DOHH2 (cell line): ENCODE results near the gene SH2D5.

Experiments used
- H3F3A ChIP-seq: fragments of 200-600 bp; sonication (generic), shearing (Covaris generic); 2 replicates; pipeline ENCODE4 v1.6.0; 2016; ENCODE audit warnings: antibody characterized with exemption, mild to moderate bottlenecking; ENCODE audit not compliant: control insufficient read depth, insufficient read depth
- H3K27ac ChIP-seq: fragments of 200-600 bp; sonication (generic); 2 replicates; pipeline ENCODE4 v1.5.1; 2014; ENCODE audit warnings: low read depth, mild to moderate bottlenecking, low read length, moderate library complexity
- H3K27me3 ChIP-seq: fragments of 200-600 bp; sonication (generic); 2 replicates; pipeline ENCODE4 v1.6.1; 2014; ENCODE audit warnings: mild to moderate bottlenecking, low read length, mixed read lengths; ENCODE audit not compliant: control insufficient read depth
- H3K36me3 ChIP-seq: fragments of 200-600 bp; sonication (generic); 2 replicates; pipeline ENCODE4 v1.6.1; 2014; ENCODE audit warnings: mild to moderate bottlenecking, low read length, moderate library complexity, mixed read lengths; ENCODE audit not compliant: control insufficient read depth
- H3K4me1 ChIP-seq: fragments of 200-600 bp; sonication (generic); 2 replicates; pipeline ENCODE4 v1.6.1; 2014; ENCODE audit warnings: mild to moderate bottlenecking, low read length, mixed read lengths; ENCODE audit not compliant: control insufficient read depth
- H3K4me2 ChIP-seq: fragments of 200-600 bp; sonication (generic); 2 replicates; pipeline ENCODE4 v1.6.0; 2014; ENCODE audit warnings: mild to moderate bottlenecking, low read length, moderate library complexity
- H3K4me3 ChIP-seq: fragments of 200-600 bp; sonication (generic); 2 replicates; pipeline ENCODE4 v1.5.1; 2014; ENCODE audit warnings: mild to moderate bottlenecking, low read length, mixed read lengths
- H3K79me2 ChIP-seq: fragments of 200-600 bp; sonication (generic); 2 replicates; pipeline ENCODE4 v1.6.1; 2014; ENCODE audit warnings: mild to moderate bottlenecking, low read length, mixed read lengths; ENCODE audit not compliant: control insufficient read depth
- H3K9me2 ChIP-seq: fragments of 200-600 bp; sonication (generic); replicated peaks from 2 replicates; pipeline ENCODE4 v1.6.1; 2014; ENCODE audit warnings: mild to moderate bottlenecking, low read length, mixed read lengths; ENCODE audit not compliant: control insufficient read depth
- H3K9me3 ChIP-seq: fragments of 200-600 bp; sonication (generic); 2 replicates; pipeline ENCODE4 v1.6.1; 2014; ENCODE audit warnings: antibody characterized with exemption, low read length, mixed read lengths; ENCODE audit not compliant: control insufficient read depth, insufficient read depth
- H4K20me1 ChIP-seq: fragments of 200-600 bp; sonication (generic); 2 replicates; pipeline ENCODE4 v1.6.0; 2014; ENCODE audit warnings: low read depth, mild to moderate bottlenecking, antibody characterized with exemption, low read length, moderate library complexity; ENCODE audit not compliant: control insufficient read depth, insufficient read depth
- EZH2phosphoT487 ChIP-seq: fragments of 200-600 bp; sonication (generic); IDR thresholded peaks from 2 replicates; pipeline ENCODE4 v1.6.1; 2017; ENCODE audit warnings: borderline replicate concordance, mild to moderate bottlenecking, antibody characterized with exemption, low read length, moderate library complexity, mixed read lengths
- TF ChIP-seq, protein P1 (sequence below): fragments of 200-600 bp; sonication (generic); IDR thresholded peaks from one replicate; pipeline ENCODE4 v1.5.1; 2014; ENCODE audit warnings: antibody characterized with exemption, mild to moderate bottlenecking, low read depth, low read length; ENCODE audit not compliant: poor library complexity, severe bottlenecking

SH2D5 gene

GRCh38 chr1:20701847-20702246 lies 30.7 kb downstream of the SH2D5 start:
- peaks cover 4% of the 10 kb centered on the region for H3K4me1 ChIP-seq
- no peaks in the 10 kb centered on the region for H3F3A ChIP-seq
- H3K27me3 ChIP-seq, result no peaks in the 10 kb centered on the region
- H3K4me3 ChIP-seq, result no peak overlapping the region
- no peaks in the 10 kb centered on the region for H3K36me3 ChIP-seq
- H3K9me2 ChIP-seq, result no peaks in the 10 kb centered on the region
- no peaks in the 10 kb centered on the region for H4K20me1 ChIP-seq
- H3K27ac ChIP-seq, result no peak overlapping the region
- no peak overlapping the region for H3K4me2 ChIP-seq
- no peak for TF ChIP-seq EZH2phosphoT487
- TF ChIP-seq, protein P1, sequence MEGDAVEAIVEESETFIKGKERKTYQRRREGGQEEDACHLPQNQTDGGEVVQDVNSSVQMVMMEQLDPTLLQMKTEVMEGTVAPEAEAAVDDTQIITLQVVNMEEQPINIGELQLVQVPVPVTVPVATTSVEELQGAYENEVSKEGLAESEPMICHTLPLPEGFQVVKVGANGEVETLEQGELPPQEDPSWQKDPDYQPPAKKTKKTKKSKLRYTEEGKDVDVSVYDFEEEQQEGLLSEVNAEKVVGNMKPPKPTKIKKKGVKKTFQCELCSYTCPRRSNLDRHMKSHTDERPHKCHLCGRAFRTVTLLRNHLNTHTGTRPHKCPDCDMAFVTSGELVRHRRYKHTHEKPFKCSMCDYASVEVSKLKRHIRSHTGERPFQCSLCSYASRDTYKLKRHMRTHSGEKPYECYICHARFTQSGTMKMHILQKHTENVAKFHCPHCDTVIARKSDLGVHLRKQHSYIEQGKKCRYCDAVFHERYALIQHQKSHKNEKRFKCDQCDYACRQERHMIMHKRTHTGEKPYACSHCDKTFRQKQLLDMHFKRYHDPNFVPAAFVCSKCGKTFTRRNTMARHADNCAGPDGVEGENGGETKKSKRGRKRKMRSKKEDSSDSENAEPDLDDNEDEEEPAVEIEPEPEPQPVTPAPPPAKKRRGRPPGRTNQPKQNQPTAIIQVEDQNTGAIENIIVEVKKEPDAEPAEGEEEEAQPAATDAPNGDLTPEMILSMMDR, result no peak
- H3K79me2 ChIP-seq, result no peaks in the 10 kb centered on the region
- no peaks in the 10 kb centered on the region for H3K9me3 ChIP-seq

- no peak for TF ChIP-seq EZH2phosphoT487
- TF ChIP-seq, protein P1, result no peak
- Histone ChIP-seq H3K27me3 (no peaks in the 10 kb centered on the region), H3K36me3 (no peaks in the 10 kb centered on the region), H4K20me1 (no peaks in the 10 kb centered on the region), H3F3A (no peaks in the 10 kb centered on the region), H3K79me2 (no peaks in the 10 kb centered on the region), H3K4me1 (peaks cover 4% of the 10 kb centered on the region), H3K9me2 (no peaks in the 10 kb centered on the region), H3K9me3 (no peaks in the 10 kb centered on the region), H3K27ac (no peak overlapping the region), H3K4me3 (no peak overlapping the region), H3K4me2 (no peak overlapping the region)
These were observed 31.1 kb downstream of the SH2D5 start for GRCh38 chr1:20701446-20701845.

GRCh38 chr1:20700636-20701215 lies 31.8 kb downstream of the SH2D5 start:
- H4K20me1 ChIP-seq, result no peaks in the 10 kb centered on the region
- TF ChIP-seq, protein P1, result no peak
- no peak for TF ChIP-seq EZH2phosphoT487
- H3K9me2 ChIP-seq, result no peaks in the 10 kb centered on the region
- no peaks in the 10 kb centered on the region for H3K79me2 ChIP-seq
- H3K27ac ChIP-seq, result no peak overlapping the region
- no peaks in the 10 kb centered on the region for H3F3A ChIP-seq
- H3K36me3 ChIP-seq, result no peaks in the 10 kb centered on the region
- H3K4me3 ChIP-seq, result no peak overlapping the region
- no peaks in the 10 kb centered on the region for H3K27me3 ChIP-seq
- H3K4me2 ChIP-seq, result no peak overlapping the region
- H3K9me3 ChIP-seq, result no peaks in the 10 kb centered on the region
- peaks cover 7% of the 10 kb centered on the region for H3K4me1 ChIP-seq

- no peak for TF ChIP-seq EZH2phosphoT487
- TF ChIP-seq, protein P1, result no peak
- H3K4me3 ChIP-seq, result no peak overlapping the region
- no peaks in the 10 kb centered on the region for H3K9me2 ChIP-seq
- H3K36me3 ChIP-seq, result no peaks in the 10 kb centered on the region
- no peak overlapping the region for H3K27ac ChIP-seq
- H4K20me1 ChIP-seq, result no peaks in the 10 kb centered on the region
- no peaks in the 10 kb centered on the region for H3F3A ChIP-seq
- no peak overlapping the region for H3K4me2 ChIP-seq
- no peaks in the 10 kb centered on the region for H3K79me2 ChIP-seq
- H3K27me3 ChIP-seq, result no peaks in the 10 kb centered on the region
- H3K9me3 ChIP-seq, result no peaks in the 10 kb centered on the region
- peaks cover 7% of the 10 kb centered on the region for H3K4me1 ChIP-seq
These were observed 32.9 kb downstream of the SH2D5 start for GRCh38 chr1:20699558-20699957.
